Kidney (tissue), 14 donors: ENCODE data around the gene TMC6. TPM values are rescaled to one million over a fixed set of nuclear protein-coding genes. Genes with fewer than 3 reads are reported as not detected.
"Not testable (repeated sequence)": the region's sequence is repeated elsewhere in the genome, so short reads cannot be mapped to it uniquely, and the experiment has no call there.

Experiments used
- DNase-seq, 5 donors: peaks; one replicate each; pipeline ENCODE4 v3.0.0-alpha.2; 2013 to 2020
- FAIRE-seq: peaks from 2 replicates; lab custom pipeline; 2012; peaks lifted over from hg19 to GRCh38; lab: Jason Lieb, UNC
- H3K27ac ChIP-seq, 2 donors: one replicate each; pipeline ENCODE4 v1.7.0; 2013; ENCODE audit warnings: low read depth in 2 of 2, low read length in 2 of 2, inconsistent platforms in 1 of 2
- H3K27me3 ChIP-seq: one replicate; pipeline ENCODE4 v1.7.1; 2013; ENCODE audit warnings: low read length, inconsistent platforms; ENCODE audit not compliant: control insufficient read depth, insufficient read depth
- H3K36me3 ChIP-seq, 3 donors: one replicate each; pipeline versions ENCODE4 v1.7.0 to v1.7.1; 2013; ENCODE audit warnings: low read length in 3 of 3, control low read depth in 1 of 3, inconsistent platforms in 1 of 3; ENCODE audit not compliant: insufficient read depth in 3 of 3, control insufficient read depth in 2 of 3
- H3K4me1 ChIP-seq, 3 donors: one replicate each; pipeline versions ENCODE4 v1.7.0 to v1.7.1; 2013; ENCODE audit warnings: low read length in 3 of 3, inconsistent platforms in 1 of 3, low read depth in 1 of 3; ENCODE audit not compliant: control insufficient read depth in 2 of 3, insufficient read depth in 2 of 3
- H3K4me3 ChIP-seq, 3 donors: one replicate each; pipeline versions ENCODE4 v1.7.0 to v1.8.1; 2013; ENCODE audit warnings: low read length in 3 of 3, control low read depth in 1 of 3, inconsistent platforms in 1 of 3
- H3K9ac ChIP-seq, 3 donors: one replicate each; pipeline versions ENCODE4 v1.7.0 to v1.7.1; 2013; ENCODE audit warnings: low read length in 3 of 3, control low read depth in 1 of 3, inconsistent platforms in 1 of 3
- H3K9me3 ChIP-seq, 3 donors: one replicate each; pipeline versions ENCODE4 v1.7.0 to v1.7.1; 2013; ENCODE audit warnings: low read length in 3 of 3, control low read depth in 1 of 3, inconsistent platforms in 1 of 3; ENCODE audit not compliant: control insufficient read depth in 2 of 3, insufficient read depth in 1 of 3
- intact Hi-C: fragments of 100-400 bp; cut with DNase I; formaldehyde crosslinking; loops from one replicate; pipeline ENCODE4 v1.11.1; 2022
- polyA plus RNA-seq: library from polyadenylated mRNA; stranded (reverse); fragments of 350-450 nt; fragmentation: Illumina TruSeq; extraction: RNeasy Lipid Tissue Mini Kit (QIAGEN cat#74804); gene quantifications from one replicate; pipeline ENCODE4 v1.2.3, GENCODE V29; 2014; ENCODE audit warnings: low read depth, low replicate concordance; ENCODE audit not compliant: insufficient read depth
- total RNA-seq: library from RNA; stranded (reverse); fragmentation: NEBNext Ultra II Directional; extraction: Animal tissue kit (Norgen Biotek cat#: 25700); gene quantifications from one replicate; pipeline ENCODE4 v1.2.1, GENCODE V29; 2021
- TF ChIP-seq, protein P1 (sequence below): IDR thresholded peaks from 3 replicates; pipeline ENCODE4 v1.5.1; 2012; ENCODE audit warnings: mild to moderate bottlenecking, moderate library complexity, borderline replicate concordance; ENCODE audit not compliant: insufficient read depth; ENCODE audit errors: extremely low read depth
- donor health status: control.
- donor health status: control.
- donor health status: control.
- donor health status: control.
- donor health status: control.
- donor health status: DM: yes; HTN: yes; CAD: no.
- donor health status: Normal renal cell carcinoma (clear cell type).

The TMC6 gene
- total and polyA plus RNA-seq, 2 donors from 2014 or later = 15.0 to 115 TPM

DNA sequence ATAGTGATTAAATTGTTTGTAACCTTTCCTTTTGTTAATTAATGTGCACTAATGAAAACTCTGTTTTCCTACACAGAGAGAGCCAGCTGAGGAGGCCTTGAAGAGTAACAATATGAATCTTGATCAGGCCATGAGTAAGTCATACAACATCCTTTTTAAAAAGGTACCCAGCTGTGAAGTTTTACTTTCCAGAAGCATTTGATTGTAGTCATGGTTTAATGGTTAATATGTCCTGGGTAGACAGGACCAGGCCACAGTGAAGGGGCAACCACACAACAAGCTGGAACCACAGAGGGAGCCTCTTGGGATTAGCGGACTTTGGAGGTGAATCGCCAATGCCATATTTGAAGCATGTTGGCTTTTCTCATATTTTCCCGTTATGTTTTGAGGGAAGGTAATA is 55.6 kb downstream of the TMC6 start:
- no peak overlapping the region for H3K27ac ChIP-seq
- intact Hi-C loops = no loop called here
- FAIRE-seq (no peak), DNase-seq (no peak)
- H3K4me1 ChIP-seq = no peaks in the 10 kb centered on the region
- no peak overlapping the region for H3K4me3 ChIP-seq
- peaks cover 18 to 57% (median 34%) of the 10 kb centered on the region in 3 donors for H3K36me3 ChIP-seq
- no peak overlapping the region for H3K9ac ChIP-seq
- H3K9me3 ChIP-seq = no peaks in the 10 kb centered on the region
- H3K27me3 ChIP-seq = no peaks in the 10 kb centered on the region
- TF ChIP-seq, protein P1, sequence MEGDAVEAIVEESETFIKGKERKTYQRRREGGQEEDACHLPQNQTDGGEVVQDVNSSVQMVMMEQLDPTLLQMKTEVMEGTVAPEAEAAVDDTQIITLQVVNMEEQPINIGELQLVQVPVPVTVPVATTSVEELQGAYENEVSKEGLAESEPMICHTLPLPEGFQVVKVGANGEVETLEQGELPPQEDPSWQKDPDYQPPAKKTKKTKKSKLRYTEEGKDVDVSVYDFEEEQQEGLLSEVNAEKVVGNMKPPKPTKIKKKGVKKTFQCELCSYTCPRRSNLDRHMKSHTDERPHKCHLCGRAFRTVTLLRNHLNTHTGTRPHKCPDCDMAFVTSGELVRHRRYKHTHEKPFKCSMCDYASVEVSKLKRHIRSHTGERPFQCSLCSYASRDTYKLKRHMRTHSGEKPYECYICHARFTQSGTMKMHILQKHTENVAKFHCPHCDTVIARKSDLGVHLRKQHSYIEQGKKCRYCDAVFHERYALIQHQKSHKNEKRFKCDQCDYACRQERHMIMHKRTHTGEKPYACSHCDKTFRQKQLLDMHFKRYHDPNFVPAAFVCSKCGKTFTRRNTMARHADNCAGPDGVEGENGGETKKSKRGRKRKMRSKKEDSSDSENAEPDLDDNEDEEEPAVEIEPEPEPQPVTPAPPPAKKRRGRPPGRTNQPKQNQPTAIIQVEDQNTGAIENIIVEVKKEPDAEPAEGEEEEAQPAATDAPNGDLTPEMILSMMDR = no peak

DNA sequence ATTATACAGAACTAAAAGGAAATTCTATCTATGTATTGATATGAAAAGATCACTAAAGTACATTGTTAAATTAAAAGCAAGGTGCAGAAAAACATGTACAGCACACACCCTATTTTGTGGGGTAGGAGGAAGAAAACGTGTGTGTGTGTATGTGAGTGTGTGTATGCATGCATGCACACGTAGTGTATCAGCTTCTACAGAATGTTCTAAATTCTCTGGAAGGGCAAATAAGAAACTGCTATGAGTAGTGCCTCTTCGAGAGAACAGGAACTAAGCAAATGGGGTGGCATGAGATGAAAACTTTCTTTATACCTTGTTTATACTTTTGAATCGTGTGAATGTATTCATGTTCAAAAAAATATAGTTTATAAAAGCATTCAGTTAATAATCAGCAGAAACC is 58.9 kb downstream of the TMC6 start:
- DNase-seq = no peak
- TF ChIP-seq, protein P1 = no peak
- no peak overlapping the region for H3K4me3 ChIP-seq
- no peaks in the 10 kb centered on the region for H3K9me3 ChIP-seq
- no peak overlapping the region for H3K9ac ChIP-seq
- H3K27ac ChIP-seq = no peak overlapping the region
- intact Hi-C loops = no loop called here
- H3K36me3 ChIP-seq = peaks cover 15 to 48% (median 26%) of the 10 kb centered on the region in 3 donors
- H3K4me1 ChIP-seq = no peaks in the 10 kb centered on the region
- H3K27me3 ChIP-seq = no peaks in the 10 kb centered on the region
- no peak for FAIRE-seq

DNA sequence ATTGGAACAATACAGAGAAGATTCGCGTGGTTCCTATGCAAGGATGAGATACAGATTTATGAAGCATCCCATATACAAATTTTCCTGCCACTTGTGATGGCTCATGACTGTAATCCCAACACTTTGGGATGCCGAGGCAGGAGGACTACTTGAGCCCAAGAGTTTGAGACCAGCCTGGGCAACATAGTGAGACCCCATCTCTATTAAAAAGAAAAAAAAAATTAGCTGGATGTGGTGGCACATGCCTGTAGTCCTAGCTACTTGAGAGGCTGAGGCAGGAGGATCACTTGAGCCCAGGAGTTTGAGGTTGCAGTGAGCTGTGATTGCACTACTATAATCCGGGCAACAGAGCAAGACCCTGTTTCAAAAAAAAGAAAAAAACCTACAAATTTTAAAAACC is 61.6 kb downstream of the TMC6 start:
- H3K4me1 ChIP-seq, H3K27me3 ChIP-seq, H3K9ac ChIP-seq, H3K4me3 ChIP-seq, DNase-seq, H3K27ac ChIP-seq, FAIRE-seq, H3K9me3 ChIP-seq, intact Hi-C loops: not testable (repeated sequence)
- H3K36me3 ChIP-seq = peaks cover 3 to 28% (median 7%) of the 10 kb centered on the region in 3 donors

DNA sequence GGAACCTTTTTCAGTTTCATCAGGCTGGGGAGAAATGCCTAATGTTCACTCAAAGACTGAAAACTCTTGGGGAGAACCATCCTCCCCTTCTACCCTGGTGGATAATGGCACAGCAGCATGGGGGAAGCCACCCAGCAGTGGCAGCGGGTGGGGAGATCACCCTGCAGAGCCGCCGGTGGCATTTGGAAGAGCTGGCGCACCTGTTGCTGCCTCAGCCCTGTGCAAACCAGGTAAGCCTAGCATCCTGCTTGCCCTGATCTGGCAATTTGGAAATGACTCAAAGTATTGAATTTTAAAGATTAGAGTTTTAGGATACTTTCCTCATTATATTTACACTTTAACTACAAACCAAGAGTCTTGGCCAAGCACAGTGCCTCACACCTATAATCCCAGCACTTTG is 63.8 kb downstream of the TMC6 start:
- DNase-seq (no peak), FAIRE-seq (no peak)
- Histone ChIP-seq H3K9ac (no peak overlapping the region), H3K36me3 (peaks cover 0 to 11% (median 2%) of the 10 kb centered on the region in 3 donors), H3K27me3 (no peaks in the 10 kb centered on the region), H3K4me1 (no peaks in the 10 kb centered on the region), H3K4me3 (no peak overlapping the region), H3K27ac (no peak overlapping the region), H3K9me3 (no peaks in the 10 kb centered on the region)
- intact Hi-C loops = no loop called here
- TF ChIP-seq, protein P1 = no peak
